ENCODE data around the gene BAG5.
"Not testable (repeated sequence)": the region's sequence is repeated elsewhere in the genome, so short reads cannot be mapped to it uniquely, and the experiment has no call there.

The BAG5 gene

DNA sequence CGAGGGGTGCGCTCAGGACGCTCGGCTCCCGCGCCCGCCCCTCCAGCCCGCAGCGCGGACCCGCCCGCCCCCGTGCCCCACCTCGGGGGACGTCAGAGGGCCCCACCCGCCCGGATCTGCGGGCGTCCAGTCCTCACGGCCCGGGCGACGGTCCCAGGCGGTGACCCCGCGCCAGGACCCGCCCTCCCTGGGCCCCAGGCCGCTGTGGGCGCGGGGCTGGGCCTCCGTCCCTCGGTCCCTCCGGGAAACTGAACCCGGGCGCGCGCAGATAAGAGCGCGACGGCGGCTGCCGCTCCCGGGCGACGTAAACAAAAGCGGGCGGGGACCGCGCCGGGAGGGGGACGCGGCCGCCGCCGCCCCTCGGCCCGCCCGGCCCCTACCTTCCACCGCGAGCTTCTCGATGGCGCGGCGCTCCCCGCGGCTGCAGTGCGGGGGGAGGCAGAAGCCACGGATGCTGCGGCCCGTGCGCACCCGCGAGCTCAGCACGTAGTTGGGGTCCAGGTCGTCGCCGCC, 41.0 kb downstream of the BAG5 start:
- DNase-seq, result no peak

DNA sequence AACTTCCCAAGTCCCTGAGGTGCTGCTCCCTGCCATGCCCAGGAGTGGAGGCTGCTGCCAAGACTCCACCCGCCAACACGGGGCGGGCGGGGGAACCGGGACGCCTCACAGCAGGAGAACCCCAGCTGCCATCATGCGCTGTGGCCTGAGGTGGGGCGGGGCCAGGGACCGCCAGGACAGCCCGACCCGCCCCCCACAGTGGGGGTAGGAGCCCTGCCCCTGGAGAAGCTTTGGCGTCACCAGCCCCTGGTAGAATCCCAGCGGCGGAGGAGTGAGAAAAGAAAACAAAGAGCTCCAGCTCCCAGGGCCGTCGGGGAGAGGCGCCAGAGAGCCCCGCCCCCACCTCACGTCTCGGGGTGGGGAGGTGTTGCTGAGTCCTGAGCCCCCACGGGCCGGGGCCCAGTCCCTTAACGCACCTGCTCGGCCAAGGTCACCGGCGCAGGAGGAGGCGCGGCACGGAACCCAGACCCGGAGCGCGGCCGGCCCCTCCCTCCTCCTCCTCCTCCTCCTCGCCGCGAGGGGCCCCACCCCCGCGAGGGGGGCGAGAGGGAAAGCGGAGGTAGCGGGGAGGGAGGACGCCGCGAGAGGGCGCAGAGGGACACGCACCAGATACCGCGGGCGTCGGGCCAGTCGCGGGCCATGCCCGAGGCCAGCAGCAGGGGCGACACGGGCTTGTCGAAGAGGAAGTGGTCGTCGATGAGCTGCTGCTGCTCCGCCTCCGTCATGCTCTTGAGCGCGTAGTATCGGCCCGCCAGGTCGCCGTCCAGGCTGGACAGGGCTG, 41.6 kb downstream of the BAG5 start:
- DNase-seq, result peak; percentile 74

- no peak for DNase-seq
Measured at GRCh38 chr14:103520269-103520656, 42.2 kb downstream of the BAG5 start.

DNA sequence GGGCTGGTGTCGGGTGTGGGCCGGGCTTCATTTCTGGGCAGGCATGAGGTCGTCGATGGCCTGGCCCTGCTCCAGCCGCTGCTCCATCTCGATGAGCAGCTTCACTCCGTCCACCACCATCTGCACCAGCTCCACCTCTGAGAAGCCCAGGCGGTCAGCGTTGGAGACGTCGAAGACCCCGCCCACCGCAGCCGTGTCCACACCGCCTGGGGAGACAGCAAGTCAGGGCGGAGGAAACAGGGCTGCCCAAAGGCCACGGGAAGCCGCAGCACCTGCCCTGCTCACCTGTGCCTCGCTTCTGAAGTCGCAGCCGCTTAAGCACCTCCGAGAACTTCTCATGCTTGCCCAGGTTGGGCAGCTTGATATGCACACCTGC, 42.6 kb downstream of the BAG5 start:
- no peak for DNase-seq

DNA sequence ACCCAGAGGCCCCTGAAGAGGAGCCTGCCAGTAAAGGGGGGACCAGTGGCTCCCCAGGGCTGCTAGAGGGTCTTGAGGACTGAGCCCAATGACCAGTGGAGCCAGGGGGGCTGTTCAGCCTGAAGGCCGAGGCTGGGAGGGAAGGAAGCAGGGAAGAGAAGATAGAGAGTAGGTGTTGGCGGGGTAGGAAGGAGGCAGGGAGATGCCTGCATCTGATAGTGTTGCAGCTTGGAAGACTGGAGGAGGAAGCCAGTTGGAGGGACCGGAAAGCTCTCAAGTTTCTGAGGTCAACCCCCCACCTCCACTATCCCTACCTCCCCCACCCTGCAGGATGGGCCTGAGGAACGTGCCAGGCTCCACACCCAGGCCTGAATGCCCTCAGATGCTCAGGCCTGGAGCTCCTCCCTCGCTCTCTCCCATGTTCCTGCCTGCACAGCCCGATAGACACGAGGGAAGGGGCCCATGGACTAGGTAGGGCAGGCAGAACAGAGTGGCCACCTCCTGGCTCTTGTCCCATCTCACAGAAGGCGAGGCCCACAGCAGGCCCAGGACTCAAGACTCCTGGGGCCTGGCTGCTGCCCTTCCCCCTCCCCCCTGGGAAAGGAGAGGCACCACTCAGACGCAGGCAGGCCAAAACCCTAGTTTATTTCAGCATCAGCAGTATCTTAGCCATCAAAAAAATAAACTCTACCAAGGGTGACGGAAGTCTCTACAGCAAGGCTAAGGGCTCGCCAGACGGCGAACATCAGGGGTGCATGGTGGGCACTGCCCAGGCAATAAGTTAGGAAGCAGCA, 43.2 kb downstream of the BAG5 start:
- no peak for DNase-seq

DNA sequence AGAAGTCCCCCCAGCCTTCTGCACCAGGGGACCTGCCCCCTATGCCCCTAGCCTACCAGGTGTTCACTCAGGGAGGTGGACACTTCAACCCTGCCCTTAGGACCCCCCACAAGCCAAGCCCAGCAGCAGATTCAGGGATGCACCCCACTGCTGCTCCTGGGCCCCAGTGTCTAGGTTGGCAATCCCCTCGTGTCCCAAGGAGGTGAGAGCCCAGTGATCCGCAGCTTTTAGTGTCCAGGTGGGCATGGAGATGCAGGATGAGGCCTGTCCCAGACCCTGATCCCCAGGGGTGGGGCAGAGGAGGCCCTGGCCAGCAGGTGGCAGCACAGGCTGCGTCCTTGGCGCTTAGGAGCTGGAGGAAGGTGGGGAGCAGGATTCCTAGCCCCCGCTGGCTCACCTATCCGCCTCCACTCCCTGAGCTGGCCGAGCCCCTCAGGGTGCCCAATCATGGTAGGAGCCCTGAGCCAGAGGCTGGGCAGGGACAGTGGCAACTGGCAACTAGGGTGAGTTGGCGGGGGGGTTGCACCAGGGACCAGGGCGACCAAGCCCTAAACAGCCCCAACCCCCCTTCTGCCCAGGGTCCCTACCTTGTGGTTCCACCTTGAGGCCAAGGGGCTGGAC, 43.9 kb downstream of the BAG5 start:
- DNase-seq, result peak; percentile 73

DNA sequence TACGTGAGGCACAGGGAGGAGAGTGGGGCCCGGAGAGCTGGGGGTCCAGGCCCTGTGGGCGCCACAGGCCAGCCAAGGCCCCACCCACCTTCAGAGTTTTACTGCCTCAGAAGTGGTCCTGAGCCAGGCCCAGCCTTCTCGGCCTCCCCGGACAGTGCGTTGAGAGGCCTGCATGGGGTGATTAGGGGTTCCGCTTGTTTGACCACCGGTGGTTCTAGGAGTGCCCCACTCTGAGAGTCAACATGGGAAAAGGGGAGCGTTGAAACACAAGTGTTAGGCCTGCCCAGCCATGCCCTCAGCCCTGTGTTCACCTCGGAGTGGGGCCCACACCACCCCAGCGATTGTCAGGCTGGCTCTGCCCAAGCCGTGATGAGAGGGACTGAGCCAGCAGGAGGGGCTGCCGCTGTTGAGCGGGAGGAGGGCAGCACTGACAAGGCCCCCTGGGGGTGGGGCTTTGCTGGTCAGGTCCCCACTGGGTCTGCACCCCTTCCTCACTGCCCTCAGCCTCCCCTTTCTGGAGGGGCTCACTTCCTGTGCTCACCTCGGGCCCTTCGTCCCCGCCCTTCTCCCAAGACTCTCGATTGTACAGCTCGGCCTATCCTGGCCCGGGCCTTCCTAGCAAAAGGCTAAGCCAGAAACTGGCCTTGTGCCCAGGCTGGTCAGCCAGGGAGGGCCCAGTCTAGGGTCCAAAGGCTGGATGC, 44.6 kb downstream of the BAG5 start:
- no peak for DNase-seq

DNA sequence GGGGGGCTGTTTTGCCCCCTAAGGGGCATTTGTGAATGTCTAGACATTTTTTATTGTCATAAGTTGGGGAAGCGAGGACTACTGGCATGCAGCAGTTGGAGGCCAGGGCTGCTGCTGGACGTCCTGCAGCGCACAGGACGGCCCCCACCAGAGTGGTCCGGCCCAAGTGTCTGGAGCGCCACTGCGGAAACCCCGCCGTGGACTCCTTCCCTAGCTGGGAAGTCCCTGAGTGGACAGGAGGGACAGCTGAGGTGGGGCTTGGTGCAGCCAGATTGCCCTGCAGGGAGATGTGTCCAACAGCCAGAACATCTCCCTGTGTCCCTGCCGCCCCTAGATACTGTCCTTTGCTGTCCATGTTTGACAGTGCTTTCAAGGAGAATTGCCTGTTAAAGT, 45.3 kb downstream of the BAG5 start:
- DNase-seq, result no peak

- peak; percentile 2 for DNase-seq
Measured at GRCh38 chr14:103516426-103517173, 45.9 kb downstream of the BAG5 start.

DNA sequence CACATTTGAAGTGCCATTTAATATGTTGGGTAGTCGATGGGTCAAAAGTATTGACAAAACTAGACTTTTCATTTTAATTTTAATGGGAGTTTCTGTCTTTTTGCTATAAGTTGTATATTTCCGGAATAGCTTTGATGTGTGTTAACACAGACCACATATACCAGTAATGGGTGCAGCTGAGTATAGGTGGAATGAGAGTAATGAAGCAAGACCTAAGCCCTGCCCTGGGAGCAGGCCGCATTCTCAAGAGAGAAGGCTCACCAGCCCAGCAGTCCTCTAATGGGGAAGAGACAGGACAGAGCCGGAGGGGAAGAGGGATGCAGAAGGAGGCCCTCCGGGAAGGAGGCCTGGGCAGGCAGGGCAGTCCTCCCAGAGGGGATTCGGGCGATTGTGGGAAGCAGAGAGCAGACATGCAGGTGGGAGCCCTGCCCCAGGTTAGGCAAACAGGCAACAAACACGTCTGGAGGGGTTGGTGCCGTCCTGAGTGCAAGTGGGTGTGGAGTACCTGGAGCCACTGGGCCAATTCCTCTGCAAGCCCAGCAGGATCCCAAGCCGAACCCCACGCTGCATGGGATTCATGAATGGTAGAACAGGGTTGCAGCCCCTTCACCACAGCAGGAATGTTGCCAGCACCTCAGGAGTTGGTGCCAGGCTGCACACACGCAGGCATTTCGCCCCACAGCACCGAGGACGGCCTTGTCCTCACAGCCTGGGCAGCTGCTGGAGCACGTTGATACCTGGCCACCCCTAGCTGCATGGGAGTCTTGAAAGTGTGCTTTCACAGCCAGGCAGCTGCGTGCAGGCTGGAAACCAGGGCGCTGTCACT, 47.6 kb downstream of the BAG5 start:
- DNase-seq, result peak; percentile 10

DNA sequence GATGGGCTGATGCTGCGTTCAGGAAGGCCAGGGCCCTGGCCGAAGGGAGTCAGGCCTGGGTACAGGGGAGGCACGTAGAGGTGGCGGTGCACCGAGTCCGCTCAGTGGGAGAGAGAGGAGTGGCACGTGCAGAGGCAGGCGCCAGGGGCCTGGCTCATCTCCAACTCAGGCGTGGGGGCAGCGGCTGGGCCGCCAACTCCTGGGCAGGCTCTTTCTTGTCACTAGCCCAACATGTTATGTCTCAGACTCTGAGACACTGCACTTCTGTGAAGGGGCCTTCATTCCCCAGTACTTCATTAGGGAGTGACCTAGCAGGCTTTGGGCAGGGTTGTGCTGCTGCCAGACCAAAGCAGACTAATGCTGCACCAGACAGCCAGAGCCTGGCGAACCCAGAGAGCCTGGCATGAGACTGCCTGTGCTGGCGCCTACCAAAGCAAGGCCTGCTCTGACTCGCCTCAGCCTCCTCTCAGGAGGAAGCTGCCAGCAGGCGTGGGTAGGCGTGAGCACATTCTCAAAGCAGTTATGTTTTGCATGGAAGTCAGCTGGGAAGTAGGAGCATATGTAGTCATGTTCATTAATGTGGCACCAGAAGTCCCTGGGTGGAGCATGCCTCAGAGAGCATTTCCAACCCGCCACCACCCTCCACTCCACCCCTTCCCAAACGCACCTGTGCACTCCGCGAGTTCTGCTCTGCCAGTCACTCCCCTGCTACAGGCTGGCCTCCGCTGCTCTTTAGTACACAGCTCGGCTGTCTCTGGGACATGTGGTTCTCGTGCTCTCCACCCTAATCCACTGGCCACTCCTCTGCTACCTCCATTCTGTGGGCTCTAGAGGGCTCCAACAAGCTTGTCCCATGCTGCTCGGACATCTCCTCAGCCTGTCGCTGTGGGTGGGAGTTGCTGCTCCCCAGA, 49.5 kb downstream of the BAG5 start:
- no peak for DNase-seq

- not testable (repeated sequence) for DNase-seq
Measured at GRCh38 chr14:103512180-103512579, 50.3 kb downstream of the BAG5 start.

- no peak for DNase-seq
Measured at GRCh38 chr14:103510724-103511693, 51.4 kb downstream of the BAG5 start.

DNA sequence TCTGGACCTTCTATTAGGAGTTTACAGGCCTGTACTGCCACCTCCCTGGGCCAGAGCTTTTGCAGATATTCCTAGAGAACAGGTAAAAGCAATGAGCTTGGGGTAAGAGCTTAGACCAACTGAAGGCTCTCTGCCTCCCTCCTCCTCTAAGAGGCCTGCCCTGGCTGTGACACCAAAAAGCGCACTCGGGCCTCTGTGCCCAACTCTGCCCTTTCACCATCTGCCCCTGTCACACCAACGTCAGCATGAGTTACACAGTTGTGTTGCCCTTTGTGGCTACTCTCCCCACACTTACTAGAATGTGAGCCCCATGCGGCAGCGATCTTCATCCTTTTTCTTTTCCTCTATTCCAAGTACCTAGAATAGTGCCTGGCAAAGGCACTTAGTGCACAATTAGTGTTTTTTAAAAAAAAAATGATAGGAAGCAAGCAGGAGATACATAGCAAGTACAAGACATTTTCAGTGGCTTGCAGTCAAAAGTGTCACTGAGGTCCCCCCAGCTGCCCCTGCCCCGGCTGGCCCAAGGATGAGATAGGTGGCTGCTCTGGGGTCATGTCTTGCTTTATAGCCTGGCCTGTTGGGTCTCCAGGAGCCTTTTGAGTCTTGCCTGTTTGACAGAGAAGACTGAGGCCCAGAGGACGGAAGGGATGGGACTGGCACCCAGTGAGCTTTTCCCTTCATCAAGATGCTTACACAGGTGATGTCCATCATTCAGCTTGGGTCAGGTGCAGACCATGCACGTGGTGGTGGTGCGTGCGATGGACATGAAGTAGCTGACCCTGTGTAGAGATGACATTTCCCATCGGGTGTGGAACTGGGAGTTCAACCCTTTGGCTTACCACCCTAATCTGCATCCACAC, 52.4 kb downstream of the BAG5 start:
- no peak for DNase-seq

DNA sequence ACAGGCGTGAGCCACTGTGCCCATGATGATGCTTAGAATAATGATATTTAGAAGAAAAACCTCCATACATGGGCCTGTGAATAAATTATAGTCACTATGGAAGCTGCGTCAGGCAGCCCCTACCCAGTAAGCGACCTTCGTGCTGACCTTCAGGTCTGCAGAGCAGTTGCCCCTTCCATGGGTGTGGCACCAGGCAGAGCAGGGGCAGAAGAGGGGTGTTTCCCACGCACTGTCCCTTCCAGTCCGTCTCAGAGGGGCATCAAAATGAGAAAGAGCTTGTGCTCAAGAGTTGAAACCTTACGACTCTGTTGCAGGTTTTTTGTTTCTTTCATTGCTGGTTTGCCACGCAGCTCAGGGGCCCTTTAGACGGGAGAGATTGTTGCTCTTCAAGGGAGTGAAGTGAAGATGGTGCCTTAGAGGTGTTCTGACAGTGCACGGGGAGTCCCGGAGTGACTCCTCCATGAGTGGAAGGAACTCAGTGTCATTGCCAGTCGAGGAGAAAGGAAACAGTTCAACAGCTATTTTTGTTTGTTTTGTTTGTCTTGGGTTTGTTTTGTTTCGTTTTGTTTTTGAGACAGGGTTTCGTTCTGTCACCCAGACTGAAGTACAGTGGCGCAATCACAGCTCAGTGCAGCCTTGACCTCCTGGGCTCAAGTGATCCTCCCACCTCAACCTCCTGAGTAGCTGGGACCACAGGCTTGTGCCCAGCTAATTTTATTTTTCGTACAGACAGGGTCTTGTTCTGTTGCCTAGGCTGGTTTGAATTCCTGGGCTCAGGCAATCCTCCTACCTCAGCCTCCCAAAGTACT, 53.7 kb downstream of the BAG5 start:
- no peak for DNase-seq

GRCh38 chr14:103507751-103508150, 54.7 kb downstream of the BAG5 start:
- DNase-seq, result no peak
